HG03135 (cell line): ENCODE results near the gene KANSL1.

Source experiments
- ATAC-seq: cut with Tn5 transposase; IDR thresholded peaks from one replicate; pipeline ENCODE4 v1.9.1; 2021; ENCODE audit warnings: mild to moderate bottlenecking, moderate library complexity; ENCODE audit not compliant: unreplicated experiment

The KANSL1 gene

DNA sequence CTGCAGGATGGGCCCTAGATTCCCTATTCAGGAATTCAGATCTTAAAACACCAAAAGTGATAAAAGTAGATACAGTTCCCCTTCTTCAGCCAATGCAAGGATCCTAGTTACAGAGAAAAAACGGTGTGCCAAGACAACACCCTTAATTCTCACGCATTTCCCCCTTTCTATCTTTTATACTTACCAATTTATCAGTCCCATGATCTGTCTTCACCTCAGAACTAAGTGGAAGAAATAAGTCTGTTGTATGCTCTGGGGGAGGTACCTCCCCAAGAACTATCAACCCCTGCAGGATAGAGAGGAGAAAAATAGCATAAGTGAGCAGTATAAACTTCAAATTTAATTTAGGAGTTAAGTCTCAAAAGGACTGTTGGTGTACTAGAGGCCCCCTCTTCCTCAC, 111.0 kb downstream of the KANSL1 start:
- ATAC-seq, result no peak

DNA sequence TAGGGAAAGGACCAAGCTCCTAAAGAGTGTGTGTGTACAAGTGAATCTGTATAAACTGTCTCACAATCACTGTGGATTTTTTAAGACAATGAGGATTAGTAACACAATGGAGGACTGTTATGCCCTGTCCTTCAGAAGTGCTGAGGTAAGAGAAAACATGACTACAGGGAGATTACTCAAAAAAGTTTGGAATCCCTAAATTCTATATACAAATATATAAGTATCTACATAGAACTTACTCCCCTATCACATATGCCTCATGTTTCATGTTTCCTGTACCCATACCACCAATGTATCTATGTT, 112.3 kb downstream of the KANSL1 start:
- ATAC-seq, result no peak

DNA sequence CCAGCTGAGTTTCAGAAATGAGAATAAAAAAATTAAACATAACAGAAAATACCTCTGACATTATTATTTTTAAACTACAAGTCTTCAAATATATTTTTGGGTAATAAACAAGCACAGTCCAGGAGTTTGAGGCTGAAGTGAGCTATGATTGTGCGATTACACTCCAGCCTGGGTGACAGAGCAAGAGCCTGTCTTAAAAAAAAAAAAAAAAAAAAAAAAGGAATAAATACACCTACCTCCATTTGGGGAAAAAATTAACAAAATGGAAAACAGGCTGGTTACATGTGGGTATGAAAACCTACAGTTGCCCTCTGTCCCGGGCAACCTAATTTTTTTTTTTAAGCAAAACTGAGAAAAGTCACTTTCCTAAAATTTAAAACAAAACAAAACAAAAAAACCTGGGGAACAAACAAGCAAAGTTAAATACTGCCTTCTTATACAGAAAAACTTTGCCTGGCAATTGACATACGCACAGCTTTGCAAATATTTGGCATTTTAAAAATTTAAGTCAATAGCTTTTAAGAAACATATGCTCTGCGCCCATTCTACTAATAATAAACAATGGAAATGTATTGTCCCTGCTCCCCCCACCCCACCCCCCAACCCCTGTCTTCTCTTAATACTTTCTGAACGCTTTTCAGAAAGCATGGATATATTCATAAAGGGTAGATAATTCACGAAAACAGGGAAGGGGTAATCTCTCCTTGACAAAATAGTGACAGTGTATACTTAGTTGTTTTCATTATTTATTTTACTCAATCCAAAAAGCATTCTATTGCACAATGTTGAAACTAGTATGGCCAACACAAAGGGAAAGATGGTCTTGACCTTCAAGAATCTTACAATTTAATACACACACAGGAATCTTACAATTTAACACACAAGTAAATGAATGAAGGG, 112.9 kb downstream of the KANSL1 start:
- no peak for ATAC-seq

DNA sequence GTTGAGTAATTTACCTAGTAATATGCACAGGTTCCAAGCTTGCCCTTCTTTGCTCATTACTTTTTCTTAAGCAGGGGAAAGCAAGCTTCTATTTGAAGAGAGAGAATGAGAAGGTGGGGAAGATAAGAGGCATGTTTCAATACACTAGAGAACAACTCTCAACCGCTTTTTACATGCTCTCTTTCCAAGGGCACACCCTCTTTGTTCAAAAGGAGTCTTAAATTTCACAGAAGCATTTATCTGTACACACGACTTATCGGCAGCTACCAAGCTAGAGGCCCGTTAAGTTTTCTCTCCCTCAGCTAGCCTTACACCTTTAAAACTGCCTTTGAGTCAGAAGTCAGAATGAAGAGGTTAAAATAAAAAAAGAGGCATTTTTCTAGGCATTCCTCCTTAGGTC, 114.6 kb downstream of the KANSL1 start:
- no peak for ATAC-seq

DNA sequence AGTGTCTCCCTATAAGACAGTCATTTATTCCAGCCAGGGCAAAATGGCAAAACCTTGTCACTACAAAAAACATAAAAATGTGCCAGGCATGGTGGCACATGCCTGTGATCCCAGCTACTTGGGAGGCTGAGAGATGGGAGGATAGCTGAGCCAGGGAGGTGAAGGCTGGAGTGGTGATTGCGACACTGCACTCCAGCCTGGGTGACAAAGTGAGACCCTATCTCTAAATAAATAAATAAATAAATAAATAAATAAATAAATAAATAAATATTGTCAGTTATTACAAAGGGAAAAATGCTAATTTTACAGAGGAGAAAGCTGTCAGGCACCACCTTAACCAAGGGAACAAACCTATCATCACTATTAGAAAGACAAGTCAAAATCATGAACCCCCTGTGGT, 118.7 kb downstream of the KANSL1 start:
- ATAC-seq, result no peak

DNA sequence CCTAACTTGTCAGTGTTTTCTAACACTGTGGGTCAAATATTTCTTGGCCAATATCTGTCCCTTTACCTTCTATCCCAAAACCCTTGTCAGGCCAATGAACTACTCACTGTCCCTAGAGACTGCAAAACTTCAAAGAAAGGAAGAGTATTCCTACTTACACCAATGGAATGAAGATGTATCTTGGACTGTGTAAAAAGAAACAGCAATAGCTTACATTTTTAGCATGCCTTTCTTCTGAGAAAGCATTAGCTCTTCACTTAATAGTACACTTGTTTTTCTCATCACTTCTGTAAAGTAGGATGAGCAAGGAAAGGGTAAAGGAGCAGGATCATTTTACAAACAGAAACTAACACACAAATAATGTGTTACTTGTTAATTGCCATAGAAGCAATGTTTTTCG, 120.2 kb downstream of the KANSL1 start:
- no peak for ATAC-seq

DNA sequence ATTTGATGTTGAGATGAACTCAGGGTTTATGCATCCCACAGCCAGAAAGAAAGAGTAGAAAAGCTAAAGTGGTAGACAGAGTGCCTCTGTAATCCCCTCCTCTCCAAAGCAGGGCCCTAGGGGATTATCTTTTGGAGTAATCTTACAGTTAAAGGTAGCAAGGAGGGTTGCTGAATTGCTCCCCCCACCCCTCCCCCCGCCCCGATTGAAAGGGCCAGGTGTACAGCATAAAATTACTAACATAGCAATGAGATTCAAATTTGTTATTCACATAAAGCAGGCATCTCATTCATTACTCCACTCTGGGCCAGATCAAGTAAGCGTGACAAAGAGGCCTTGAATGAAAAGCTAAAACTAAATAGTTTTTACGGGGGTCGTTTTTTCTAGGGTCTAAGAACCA, 121.4 kb downstream of the KANSL1 start:
- no peak for ATAC-seq

DNA sequence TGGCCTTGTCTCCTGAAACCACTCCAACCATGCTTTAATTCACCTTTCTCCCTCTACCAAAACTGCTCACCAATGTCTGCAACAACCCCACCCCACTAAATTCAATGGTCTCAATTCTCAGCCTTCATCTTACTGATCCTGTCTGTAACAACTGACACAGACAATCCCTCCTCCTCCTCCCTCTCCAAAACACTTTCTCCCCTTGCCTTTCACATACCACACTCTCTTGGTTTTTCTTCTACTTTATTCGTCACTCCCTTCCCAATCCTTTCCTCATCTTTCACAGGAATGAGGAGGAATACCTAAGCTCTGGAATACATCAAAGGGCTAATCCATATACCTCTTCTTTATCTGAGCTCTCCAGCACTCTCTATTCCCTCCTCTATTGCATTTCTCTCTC, 128.8 kb downstream of the KANSL1 start:
- no peak for ATAC-seq

DNA sequence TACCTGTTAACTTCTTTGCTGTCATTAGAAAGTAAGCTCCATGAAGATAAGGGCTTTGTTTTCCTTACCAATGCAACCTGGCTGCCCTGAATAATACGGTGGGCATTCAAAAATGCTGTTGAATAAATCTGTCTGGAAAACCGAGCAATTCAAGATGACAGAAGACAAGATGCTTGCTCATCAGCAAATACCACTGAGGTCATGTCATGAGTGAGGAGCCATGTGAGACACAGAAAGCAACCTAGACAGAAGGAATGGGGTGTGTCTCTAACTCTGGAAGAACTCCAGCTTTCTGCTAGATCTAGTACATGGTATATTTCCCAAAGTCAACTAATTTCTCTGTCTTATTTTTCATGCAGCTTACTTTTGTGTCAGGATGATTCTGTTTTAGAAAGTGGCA, 130.0 kb downstream of the KANSL1 start:
- no peak for ATAC-seq

DNA sequence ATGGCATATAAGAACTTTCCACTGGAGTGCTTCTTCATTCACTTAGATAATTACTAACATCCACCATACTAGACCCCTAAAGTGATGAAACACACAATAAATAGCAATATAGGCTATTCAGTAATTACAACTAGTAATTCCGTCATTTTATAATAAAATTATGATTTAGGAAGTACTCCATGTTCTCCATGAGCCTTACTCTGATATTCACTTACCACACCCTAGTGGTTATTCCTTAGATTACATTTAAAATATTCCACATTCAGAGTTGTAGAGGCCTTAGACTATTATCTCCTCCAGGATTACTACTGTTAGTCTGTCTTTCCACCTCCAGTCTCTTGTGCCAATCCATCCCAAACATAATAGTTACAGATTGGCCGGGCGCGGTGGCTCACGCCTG, 131.8 kb downstream of the KANSL1 start:
- no peak for ATAC-seq

DNA sequence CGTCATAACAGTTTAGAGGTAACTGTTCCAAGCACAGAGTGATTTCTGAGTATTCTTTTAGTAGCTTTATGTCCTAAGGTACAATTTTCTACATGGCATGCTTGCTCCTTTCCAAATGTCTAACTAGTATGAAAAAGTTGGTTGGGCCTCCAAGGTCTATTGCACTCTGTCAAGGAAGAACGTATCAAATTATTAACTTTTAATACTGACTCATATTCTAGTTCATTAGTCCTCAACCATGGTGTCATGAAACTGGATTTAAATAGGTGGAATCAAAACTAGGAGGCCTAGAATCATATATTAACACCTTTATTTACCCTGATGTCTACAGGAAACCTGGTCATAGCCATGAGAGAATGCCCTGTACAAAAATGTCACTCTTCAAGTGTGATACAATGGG, 132.8 kb downstream of the KANSL1 start:
- no peak for ATAC-seq

DNA sequence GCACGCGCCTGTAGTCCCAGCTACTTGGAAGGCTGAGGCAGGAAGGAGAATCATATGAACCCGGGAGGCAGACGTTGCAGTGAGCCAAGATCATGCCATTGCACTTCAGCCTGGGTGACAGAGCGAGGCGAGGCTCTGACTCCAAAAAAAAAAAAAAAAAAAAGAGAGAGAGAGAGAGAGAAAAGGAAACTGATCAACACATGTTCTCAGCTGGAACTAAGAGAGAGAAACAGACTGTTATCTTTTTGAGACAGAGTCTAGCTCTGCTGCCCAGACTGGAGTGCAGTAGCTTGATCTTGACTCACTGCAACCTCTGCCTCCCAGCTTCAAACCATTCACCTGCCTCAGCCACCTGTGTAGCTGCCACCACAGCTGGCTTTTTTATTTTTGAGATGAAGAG, 133.7 kb downstream of the KANSL1 start:
- ATAC-seq, result no peak

DNA sequence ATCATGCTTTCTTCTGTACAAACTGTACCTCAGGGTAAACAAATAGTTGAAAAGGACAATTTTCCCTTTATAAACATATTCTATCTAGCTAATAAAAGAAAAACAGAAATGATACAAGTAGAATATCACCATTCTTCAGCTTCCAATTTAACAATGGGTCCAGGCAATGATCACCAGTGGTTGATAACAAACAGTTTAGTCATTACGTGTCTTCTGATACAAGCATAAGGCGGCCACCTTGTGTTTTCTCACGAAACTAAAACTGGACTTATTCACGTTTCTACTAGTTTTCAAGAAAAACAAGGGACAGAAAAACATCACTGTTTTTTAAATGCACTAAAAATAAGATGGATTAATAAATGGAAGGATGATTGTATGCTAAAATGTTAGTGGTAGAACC, 135.9 kb downstream of the KANSL1 start:
- ATAC-seq, result no peak

DNA sequence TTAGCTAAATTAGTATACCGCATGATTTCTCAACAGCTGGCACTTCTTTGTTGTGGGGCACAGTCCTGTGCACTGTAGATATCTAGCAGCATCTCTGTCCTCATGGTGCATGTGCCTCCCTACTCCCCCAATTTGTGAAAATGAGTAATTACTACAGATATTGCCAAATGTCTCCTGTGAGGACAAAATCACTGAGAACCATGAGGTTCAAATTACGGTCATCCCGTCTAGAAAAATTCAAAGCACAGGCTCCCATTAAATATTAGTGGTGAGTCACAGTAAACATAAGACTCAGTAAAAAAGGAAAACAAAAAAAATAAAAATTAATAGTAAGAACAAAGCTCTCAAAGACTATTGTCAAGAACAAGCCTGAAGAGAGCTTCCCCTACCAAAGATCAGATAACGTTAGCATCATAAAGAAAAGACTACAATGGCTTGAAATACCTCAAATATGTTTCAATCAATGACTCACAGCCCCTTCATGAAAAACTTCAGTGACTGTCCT, 136.4 kb downstream of the KANSL1 start:
- ATAC-seq, result no peak

DNA sequence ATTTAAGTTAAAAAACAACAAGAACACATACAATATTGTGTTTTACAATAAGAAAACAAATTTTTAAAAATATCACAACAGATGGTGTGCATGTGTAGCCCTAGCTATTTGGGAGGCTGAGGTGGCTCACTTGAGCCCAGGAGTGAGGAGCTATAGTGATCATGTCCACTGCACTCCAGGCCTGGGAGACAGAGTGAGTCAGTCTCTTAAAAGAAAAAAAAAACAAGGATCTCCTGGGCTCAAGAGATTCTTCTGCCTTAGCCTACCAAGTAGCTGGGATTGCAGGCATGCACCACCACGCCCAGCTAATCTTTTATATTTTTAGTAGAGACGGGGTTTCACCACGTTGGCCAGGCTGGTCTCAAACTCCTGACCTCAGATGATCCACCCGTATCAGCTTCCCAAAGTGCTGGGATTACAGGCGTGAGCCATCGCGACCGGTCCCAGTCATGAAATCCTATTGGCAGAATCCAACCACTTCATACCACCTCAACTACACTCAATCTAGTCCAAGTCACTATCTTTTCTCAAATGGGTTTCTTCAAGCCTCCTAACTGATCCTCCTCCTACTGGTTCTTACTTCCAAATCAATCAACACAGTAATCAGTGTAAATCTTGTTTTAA, 139.2 kb downstream of the KANSL1 start:
- ATAC-seq, result no peak

DNA sequence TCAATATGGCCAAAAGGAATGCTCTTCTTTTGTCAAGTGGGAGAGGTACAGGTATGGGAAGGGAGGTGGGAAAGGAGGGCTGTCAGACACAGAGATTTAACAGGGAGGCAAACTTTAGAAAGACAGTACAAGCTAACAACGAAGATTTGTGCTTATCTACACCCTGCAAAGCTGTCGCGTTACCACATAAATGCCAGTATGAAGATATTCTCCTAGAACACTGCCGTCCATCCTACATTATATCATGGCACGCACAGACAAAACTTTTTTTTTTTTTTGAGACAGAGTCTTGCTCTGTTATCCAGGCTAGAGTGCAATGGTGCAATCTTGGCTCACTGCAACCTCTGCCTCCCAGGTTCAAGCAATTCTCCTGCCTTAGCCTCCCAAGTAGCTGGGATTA, 143.6 kb downstream of the KANSL1 start:
- no peak for ATAC-seq

DNA sequence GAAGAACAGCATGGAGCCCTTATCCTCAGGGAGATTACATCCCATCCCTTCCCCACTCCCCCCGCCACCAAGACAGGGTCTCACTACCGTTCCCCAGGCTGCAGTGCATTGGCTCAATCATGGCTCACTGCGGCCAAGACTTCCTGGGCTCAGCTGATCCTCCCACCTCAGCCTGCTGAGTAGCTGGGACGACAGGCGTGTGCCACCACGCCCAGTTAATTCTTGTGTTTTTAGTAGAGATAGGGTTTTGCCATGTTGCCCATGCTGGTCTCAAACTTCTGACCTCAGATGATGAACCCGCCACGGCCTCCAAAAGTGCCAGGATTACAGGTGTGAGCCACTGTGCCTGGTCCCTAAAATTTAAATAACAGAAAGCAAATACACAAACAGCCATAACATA, 145.4 kb downstream of the KANSL1 start:
- no peak for ATAC-seq

DNA sequence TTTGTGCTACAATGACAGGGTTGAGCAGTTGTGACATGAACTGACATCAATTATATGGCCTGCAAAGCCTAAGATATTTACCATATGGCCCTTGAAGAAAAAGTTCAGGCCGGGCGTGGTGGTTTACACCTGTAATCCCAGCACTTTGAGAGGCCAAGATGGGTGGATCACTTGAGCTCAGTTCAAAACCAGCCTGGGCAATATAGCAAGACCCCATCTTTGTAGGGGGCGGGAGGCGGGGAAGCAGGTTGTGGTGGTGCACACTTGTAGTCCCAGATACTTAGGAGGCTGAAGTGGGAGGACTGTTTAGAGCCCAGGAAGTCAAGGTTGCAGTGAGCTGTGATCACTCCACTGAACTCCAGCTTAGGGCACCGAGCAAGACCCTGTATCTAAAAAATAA, 145.8 kb downstream of the KANSL1 start:
- ATAC-seq, result no peak

DNA sequence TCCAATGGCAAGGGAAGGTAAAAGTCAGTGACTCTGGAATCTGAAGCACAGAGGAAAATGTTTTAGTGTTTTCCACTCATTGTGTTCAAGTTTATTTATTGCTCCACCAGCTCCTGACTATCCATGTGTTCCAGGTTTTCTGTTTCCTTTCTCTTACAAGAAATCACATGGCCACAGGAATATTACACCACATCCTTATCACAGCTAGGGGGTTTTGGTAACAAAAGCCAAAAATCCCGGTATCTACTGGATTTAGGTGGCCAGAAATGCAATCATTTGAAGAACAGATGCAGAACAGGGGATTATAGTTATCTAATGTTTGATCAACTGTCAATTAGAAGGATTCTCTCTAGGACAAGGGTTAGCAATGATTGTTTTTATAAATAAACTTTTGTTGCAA, 146.3 kb downstream of the KANSL1 start:
- ATAC-seq, result no peak

DNA sequence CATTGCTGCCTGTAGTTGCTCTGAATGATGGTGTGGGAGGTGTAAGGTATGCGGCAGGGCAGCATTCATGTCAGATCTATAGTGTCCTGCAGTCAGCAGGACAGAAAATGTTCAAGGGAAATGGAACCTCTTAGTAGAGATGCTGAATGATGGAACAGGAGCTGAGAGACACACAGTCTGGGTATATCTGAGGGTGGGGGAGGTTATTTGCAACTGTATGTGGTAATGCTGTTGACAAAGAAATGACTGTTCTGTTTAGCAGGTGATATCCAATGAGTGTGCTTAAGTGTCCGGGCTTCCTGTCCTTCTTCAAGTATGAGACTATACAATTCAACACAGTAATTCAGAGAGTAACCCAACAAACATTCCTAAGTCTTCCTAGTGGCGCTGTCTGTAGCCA, 147.6 kb downstream of the KANSL1 start:
- ATAC-seq, result no peak

DNA sequence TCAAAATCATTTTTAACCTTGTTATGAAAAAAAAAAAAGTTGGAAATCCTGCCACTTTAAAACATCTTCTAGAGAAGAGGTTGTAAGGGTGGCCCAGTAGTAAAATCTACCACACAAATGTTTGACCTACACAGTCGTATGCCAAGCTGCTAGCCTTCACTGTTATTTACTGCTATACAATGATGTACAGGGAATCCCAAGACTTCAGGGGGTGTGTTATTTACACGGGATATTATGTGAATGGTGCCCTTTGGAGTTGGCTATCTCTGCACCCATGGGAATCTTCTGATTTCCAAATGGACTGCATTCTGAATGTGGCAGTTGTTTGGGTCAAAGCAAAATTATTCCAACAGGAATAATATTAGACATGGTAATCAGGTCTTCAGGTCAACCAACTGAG, 148.2 kb downstream of the KANSL1 start:
- ATAC-seq, result no peak

DNA sequence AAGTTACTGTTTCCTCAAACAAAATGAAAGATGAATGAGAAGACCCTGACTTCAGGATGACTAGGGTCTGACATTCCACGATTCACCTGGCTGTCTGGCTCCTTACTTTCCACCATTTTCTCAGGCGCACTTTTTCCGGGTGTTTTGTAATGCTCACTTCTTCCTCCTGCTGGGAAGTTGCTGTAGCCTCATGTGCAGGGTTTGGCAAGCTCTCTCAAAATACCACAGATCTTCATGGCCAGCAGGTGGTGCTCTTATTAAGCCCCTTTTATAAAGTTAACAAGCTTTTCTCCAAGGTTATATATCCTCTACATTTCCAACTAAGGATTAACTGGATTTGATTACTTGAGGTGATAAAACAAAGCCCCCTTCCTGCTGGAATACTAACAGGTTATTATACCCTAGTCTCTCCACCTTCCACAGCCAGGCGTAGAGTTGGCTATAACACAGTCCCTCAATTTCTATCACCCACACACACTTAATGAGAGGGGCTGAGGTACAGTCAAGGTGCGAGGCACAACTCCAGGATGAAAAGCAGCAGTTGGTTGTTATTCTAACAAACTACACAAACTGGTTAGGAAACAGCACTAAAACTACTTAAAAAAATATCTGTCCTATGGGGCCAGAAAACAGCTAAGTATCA, 148.8 kb downstream of the KANSL1 start:
- no peak for ATAC-seq
